ENCODE measurements around the gene INSIG1. TPM values are rescaled to one million over a fixed set of nuclear protein-coding genes. Genes with fewer than 3 reads are reported as not detected.

INSIG1 gene
- total and polyA plus RNA-seq, 2 experiments from 2014 or later, result 70.3 to 131 TPM

- no peak for TF ChIP-seq ZNF114 (CRISPR knock-in tag; IDR thresholded peaks at IDR 0.05)
- TF ChIP-seq, protein P1, sequence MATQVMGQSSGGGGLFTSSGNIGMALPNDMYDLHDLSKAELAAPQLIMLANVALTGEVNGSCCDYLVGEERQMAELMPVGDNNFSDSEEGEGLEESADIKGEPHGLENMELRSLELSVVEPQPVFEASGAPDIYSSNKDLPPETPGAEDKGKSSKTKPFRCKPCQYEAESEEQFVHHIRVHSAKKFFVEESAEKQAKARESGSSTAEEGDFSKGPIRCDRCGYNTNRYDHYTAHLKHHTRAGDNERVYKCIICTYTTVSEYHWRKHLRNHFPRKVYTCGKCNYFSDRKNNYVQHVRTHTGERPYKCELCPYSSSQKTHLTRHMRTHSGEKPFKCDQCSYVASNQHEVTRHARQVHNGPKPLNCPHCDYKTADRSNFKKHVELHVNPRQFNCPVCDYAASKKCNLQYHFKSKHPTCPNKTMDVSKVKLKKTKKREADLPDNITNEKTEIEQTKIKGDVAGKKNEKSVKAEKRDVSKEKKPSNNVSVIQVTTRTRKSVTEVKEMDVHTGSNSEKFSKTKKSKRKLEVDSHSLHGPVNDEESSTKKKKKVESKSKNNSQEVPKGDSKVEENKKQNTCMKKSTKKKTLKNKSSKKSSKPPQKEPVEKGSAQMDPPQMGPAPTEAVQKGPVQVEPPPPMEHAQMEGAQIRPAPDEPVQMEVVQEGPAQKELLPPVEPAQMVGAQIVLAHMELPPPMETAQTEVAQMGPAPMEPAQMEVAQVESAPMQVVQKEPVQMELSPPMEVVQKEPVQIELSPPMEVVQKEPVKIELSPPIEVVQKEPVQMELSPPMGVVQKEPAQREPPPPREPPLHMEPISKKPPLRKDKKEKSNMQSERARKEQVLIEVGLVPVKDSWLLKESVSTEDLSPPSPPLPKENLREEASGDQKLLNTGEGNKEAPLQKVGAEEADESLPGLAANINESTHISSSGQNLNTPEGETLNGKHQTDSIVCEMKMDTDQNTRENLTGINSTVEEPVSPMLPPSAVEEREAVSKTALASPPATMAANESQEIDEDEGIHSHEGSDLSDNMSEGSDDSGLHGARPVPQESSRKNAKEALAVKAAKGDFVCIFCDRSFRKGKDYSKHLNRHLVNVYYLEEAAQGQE (IDR thresholded peaks at IDR 0.05; ENCODE audit: unreplicated experiment), result no peak
- no peak for TF ChIP-seq ETS1 (IDR thresholded peaks at IDR 0.05)
Observed at GRCh38 chr7:155351120-155351870, 53.6 kb downstream of the INSIG1 start (continued).

GRCh38 chr7:155352076-155352752 is 54.5 kb downstream of the INSIG1 start:
- Histone ChIP-seq H3K27me3 (ENCODE audit: insufficient read depth) (peaks cover 6% of the 10 kb centered on the region; the same call in 1 of the 2 replicates), H3K4me3 (no peak overlapping the region), H4K20me1 (replicated peaks; ENCODE audit: insufficient read depth) (no peaks in the 10 kb centered on the region), H2AFZ (no peak overlapping the region), H3K79me2 (replicated peaks; ENCODE audit: insufficient read depth) (no peaks in the 10 kb centered on the region), H3K27ac (ENCODE audit: low read depth) (no peak overlapping the region), H3K4me2 (no peak overlapping the region), H3K36me3 (ENCODE audit: insufficient read depth) (no peaks in the 10 kb centered on the region), H3K9me2 (ENCODE audit: insufficient read depth) (no peaks in the 10 kb centered on the region), H3K4me1 (ENCODE audit: insufficient read depth) (no peaks in the 10 kb centered on the region), H3F3A (replicated peaks; ENCODE audit: low read depth) (no peaks in the 10 kb centered on the region)
- Mint-ChIP-seq H3K36me3 (ENCODE audit: low read depth) (peaks cover 7% of the 10 kb centered on the region), H3K27ac (no peak overlapping the region), H3K27me3 (ENCODE audit: insufficient read depth, low read depth, poor library complexity) (peaks cover 19% of the 10 kb centered on the region), H3K4me1 (peaks cover 3% of the 10 kb centered on the region; the same call in 1 of the 3 replicates), H3K4me3 (no peak overlapping the region), H3K9me3 (peaks cover 13% of the 10 kb centered on the region)
- DNase-seq (ENCODE audit: low spot score) (no peak), ATAC-seq (no peak)
- TF ChIP-seq NANOG (IDR thresholded peaks at IDR 0.05; ENCODE audit: borderline replicate concordance) (no peak), POLR2AphosphoS5 (IDR thresholded peaks at IDR 0.05; ENCODE audit: low read depth) (no peak)

DNA sequence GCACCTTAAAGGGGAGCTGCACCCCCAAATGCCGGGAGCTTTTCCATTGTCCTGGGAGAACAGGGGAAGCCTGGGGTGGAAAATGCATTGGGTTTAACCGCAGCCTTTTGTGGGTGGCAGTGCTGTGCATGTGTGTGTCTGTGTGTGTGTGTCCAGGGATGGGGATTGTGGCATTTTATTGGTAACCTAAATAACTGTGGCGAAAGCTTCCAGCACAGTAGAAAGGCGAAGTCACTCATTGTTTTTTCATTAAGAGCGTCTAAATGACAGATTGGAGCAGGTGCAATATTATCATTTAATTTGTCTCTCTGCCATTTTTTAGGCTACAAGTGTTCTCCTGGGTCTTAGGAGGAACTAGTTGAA is 55.1 kb downstream of the INSIG1 start:
- H3K27me3 Mint-ChIP-seq (ENCODE audit: insufficient read depth, low read depth, poor library complexity), result peaks cover 20% of the 10 kb centered on the region
- Histone ChIP-seq H3K4me1 (ENCODE audit: insufficient read depth) (no peaks in the 10 kb centered on the region), H3K4me2 (no peak overlapping the region), H2AFZ (no peak overlapping the region), H3K27me3 (ENCODE audit: insufficient read depth) (peaks cover 6% of the 10 kb centered on the region; the same call in 1 of the 2 replicates), H4K20me1 (replicated peaks; ENCODE audit: insufficient read depth) (no peaks in the 10 kb centered on the region), H3F3A (replicated peaks; ENCODE audit: low read depth) (no peaks in the 10 kb centered on the region), H3K36me3 (ENCODE audit: insufficient read depth) (no peaks in the 10 kb centered on the region), H3K9me2 (ENCODE audit: insufficient read depth) (no peaks in the 10 kb centered on the region), H3K79me2 (replicated peaks; ENCODE audit: insufficient read depth) (no peaks in the 10 kb centered on the region), H3K4me3 (no peak overlapping the region), H3K27ac (ENCODE audit: low read depth) (no peak overlapping the region)
- DNase-seq (ENCODE audit: low spot score) (no peak), ATAC-seq (no peak)
- H3K4me1 Mint-ChIP-seq, result peaks cover 3% of the 10 kb centered on the region; the same call in 1 of the 3 replicates
- no peak overlapping the region for H3K4me3 Mint-ChIP-seq
- H3K27ac Mint-ChIP-seq, result no peak overlapping the region
- H3K9me3 Mint-ChIP-seq, result peaks cover 13% of the 10 kb centered on the region
- H3K36me3 Mint-ChIP-seq (ENCODE audit: low read depth), result peaks cover 7% of the 10 kb centered on the region
- TF ChIP-seq ZNF331 (CRISPR knock-in tag; IDR thresholded peaks at IDR 0.05; ENCODE audit: low read depth) (no peak), EZH2 (IDR thresholded peaks at IDR 0.05; ENCODE audit: low read depth, unreplicated experiment) (no peak), ETS1 (IDR thresholded peaks at IDR 0.05) (no peak), EZH2phosphoT487 (IDR thresholded peaks at IDR 0.05; ENCODE audit: unreplicated experiment) (no peak), JUNB (IDR thresholded peaks at IDR 0.05; ENCODE audit: unreplicated experiment) (no peak), NANOG (IDR thresholded peaks at IDR 0.05; ENCODE audit: borderline replicate concordance) (no peak), STAT1 (IDR thresholded peaks at IDR 0.05; ENCODE audit: unreplicated experiment) (no peak), ZNF114 (CRISPR knock-in tag; IDR thresholded peaks at IDR 0.05) (no peak)
- TF ChIP-seq, protein P2, sequence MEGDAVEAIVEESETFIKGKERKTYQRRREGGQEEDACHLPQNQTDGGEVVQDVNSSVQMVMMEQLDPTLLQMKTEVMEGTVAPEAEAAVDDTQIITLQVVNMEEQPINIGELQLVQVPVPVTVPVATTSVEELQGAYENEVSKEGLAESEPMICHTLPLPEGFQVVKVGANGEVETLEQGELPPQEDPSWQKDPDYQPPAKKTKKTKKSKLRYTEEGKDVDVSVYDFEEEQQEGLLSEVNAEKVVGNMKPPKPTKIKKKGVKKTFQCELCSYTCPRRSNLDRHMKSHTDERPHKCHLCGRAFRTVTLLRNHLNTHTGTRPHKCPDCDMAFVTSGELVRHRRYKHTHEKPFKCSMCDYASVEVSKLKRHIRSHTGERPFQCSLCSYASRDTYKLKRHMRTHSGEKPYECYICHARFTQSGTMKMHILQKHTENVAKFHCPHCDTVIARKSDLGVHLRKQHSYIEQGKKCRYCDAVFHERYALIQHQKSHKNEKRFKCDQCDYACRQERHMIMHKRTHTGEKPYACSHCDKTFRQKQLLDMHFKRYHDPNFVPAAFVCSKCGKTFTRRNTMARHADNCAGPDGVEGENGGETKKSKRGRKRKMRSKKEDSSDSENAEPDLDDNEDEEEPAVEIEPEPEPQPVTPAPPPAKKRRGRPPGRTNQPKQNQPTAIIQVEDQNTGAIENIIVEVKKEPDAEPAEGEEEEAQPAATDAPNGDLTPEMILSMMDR (conservative IDR thresholded peaks at IDR 0.05; ENCODE audit: low read depth in 2 of 2), result no peak

Measured in GM23338 (cell line).